Non-pigmented ciliary epithelial cell (primary cell): ENCODE data around the gene MGAT5B.
A peak's percentile ranks its signal among the peaks of the same experiment; 100 is the strongest.
"Not testable (repeated sequence)": the region's sequence is repeated elsewhere in the genome, so short reads cannot be mapped to it uniquely, and the experiment has no call there.

Source experiments
- DNase-seq: peaks from one replicate; pipeline ENCODE4 v3.0.0-alpha.2; 2010; ENCODE audit warnings: low read depth

Gene MGAT5B

DNA sequence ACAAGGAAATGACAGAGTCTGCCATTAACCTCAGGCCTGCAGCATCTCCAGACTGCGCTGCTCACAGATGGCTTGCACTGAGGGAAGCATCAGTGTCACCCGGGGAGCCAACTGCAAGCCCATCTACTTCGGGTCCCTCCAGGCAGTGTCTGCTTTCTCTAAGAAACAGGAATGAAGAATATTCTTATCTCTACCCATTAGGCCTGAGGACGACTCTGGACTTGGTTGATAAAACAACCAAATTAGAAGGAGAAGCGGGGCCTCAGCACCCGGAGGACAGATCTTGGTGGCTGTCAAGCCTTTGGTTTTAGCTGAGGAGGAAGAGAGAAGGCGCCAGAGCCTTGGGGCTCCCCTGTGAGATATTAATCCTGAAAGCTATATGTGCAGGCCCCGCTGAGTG, 19.5 kb upstream of the MGAT5B start:
- no peak for DNase-seq

DNA sequence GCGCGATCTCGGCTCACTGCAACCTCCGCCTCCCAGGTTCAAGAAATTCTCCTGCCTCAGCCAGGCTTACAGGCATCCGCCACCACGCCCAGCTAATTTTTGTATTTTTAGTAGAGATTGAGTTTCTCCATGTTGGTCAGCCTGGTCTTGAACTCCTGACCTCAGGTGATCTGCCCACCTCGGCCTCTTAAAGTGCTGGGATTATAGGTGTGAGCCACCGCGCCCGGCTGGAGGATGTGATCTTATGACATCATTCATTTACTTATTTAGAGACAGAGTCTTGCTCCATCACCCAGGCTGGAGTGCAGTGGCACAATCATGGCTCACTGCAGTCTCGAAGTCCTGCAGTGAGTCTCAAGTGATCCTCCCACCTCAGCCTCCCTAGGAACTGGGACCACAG, 19.0 kb upstream of the MGAT5B start:
- DNase-seq = not testable (repeated sequence)

DNA sequence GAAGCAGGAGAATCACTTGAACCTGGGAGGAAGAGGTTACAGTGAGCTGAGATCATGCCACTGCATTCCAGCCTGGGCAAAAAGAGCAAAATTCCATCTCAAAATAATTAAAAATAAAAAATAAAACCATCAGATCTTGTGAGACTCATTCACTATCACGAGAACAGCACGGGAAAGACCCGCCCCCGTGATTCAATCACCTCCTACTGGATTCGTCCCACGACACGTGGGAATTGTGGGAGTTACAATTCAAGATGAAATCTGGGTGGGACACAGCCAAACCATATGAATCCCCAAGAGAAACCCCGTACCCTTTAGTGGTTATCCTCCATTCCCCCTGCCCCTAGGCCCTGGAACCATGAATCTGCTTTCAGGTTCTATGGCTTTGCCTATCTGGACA, 15.4 kb upstream of the MGAT5B start:
- no peak for DNase-seq

DNA sequence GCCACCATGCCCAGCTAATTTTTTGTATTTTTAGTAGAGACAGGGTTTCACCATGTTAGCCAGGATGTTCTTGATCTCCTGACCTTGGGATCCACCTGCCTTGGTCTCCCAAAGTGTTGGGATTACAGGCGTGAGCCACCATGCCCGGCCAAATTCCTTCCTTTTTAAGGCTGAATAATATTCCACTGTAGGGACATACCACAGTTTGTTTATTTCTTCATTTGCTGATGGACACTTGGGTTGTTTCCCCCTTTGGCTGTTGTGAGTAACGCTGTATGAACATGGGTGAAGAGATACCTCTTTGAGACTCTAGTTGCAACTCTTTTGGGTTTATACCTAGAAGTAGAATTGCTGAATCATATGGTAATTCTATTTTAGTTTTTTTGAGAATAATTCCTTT, 13.1 kb upstream of the MGAT5B start:
- no peak for DNase-seq

DNA sequence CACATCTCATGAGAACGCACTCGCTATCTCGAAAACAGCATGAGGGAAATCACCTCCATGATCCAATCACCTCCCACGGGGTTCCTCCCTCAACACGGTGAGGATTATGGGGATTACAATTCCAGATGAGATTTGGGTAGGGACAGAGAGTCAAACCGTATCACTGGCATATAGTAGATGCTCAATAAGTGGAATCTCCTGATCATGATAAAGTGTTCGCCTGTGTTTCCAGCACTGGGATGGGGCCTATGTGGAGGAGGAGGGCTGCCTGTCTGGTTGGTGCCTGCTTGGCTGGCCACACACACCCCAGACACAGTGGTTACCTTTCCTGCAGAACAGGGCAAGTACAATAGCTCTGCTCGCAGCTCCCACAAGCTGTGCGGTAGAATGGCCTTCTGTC, 6.1 kb upstream of the MGAT5B start:
- no peak for DNase-seq

DNA sequence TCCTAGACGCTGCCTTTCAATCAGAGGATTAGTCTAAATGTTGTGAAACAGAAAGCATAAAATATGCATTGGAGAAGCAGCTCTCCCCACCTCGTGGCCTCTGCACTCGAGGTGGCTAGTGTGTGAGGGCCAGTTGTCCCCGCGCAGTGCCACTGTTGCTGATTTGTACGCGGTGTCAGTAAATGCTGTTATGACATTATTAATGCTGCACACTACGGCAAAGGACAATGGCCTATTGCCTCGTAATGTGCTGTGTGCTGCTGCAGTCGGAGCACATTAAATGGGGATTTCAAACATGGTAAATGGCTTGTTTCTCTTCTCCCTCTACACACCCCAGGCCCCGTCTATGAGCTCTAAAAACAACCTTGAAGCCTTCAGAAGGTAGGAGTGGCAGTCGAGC, 5.7 kb upstream of the MGAT5B start:
- DNase-seq = no peak

DNA sequence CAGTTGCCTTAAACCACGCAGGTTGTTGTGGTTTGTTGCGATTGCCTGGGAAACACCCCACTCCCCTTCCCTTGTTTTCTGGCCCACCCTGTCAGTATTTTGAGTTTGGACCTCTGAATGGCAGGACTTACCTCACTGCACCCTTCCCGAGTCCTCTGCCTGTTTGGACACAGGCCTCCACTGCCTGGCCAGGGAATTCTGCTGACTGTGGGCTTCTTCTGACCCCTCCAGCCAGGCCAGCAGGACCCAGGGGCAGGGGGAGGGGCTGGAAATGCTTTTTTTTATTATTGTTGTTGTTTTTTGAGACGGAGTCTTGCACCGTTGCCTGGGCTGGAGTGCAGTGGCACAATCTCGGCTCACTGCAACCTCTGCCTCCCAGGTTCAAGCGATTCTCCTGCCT, 4.2 kb upstream of the MGAT5B start:
- DNase-seq = no peak

DNA sequence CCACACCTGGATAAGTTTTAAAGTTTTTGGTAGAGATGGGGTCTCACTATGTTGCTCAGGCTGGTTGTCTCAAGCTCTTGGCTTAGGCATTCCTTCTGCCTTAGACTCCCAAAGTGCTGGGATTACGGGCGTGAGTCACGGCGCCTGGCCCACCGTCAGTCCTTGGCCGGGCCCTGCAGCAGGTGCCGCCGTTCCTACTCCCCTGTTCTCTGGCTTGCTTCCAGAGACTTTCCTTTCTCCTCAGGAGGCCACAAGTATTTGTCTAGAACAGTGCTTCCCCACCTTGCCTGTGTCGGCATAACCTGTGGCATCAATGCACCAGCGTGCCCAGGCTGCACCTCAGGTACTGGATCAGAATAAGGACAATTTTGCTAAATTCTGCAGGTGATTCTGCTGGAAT, 3.0 kb upstream of the MGAT5B start:
- no peak for DNase-seq

DNA sequence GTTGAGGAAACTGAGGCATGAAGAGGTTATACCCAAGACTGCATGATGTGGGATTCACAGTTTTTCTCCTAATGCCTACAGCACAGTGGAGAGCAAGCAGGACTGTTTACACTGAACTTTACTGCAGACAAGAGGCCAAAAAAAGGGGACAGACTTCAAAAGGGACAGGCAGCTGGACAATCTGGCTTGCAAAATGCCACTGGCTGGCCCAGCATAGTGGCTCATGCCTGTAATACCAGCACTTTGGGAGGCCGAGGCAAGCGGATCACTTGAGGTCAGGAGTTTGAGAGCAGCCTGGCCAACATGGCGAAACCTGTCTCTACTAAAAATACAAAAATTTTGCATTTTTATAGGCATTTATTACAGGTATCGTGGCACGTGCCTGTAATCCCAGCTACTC, 2.0 kb upstream of the MGAT5B start:
- DNase-seq = no peak

DNA sequence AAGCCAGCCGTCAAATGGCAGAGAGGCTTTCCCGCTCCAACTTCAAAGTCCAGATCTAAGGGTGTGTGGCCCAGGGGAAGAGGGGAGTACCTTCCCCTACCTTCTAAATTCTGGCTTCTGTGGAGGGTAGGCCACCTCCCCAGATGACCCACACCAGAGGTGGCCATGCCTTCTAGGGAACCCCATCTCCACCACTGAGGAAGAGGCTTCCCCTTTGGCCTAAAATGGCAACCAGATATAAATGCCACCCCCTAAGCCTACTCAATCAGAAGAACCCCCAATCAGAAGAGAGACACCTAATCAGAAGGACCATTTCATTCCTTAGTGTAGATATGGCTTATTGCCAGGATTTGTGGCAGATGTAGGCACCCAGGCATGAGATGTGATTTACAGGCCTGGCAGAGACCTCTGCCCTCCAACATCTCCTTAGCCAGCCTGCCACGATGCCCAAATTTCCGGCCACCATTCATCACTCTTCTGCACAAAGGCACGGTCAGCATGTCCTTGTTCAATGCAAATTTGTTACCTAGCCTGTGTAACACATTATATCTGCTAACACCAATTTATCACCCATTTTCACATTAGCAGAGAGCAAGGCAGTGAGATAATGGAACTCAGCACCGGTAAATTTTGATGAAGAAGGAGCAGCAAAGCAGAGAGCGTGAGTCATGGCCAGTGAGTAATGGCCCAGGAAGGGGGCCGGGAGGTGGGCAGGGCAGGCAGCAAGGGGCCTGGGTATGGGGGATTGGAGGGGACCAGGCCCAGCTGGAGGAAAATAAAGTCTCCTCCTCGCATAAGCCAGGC, 1.2 kb upstream of the MGAT5B start:
- peak; percentile 24 for DNase-seq

DNA sequence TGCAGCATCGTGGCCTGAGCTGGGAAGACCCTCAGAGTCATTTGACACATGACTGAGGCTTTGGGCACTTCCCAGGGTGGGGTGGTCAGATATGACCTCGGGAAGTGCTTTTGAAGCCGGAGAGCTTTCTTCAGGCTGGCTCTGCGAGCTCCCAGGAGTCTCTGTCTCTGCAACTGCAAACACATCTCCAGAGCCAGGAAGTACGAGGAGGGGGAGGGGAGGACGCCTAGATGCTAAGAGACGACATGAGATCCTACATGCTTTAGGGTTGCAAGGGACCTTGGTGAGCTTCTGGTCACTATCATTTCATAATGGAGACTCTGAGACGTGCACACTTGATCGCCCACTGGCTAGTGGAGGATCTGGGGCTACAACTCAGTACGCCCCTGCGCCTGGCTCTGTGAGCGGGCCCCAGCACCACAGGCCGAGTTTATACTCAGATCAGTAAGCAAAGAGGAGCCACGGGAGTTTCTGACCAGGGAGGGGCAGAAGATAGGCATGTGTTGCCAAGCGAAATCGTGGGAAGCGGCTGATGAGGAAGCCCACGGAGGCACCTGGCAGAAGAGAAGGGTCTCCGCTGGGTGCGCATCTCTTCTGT, 527 bp upstream of the MGAT5B start:
- DNase-seq = peak; percentile 10

DNA sequence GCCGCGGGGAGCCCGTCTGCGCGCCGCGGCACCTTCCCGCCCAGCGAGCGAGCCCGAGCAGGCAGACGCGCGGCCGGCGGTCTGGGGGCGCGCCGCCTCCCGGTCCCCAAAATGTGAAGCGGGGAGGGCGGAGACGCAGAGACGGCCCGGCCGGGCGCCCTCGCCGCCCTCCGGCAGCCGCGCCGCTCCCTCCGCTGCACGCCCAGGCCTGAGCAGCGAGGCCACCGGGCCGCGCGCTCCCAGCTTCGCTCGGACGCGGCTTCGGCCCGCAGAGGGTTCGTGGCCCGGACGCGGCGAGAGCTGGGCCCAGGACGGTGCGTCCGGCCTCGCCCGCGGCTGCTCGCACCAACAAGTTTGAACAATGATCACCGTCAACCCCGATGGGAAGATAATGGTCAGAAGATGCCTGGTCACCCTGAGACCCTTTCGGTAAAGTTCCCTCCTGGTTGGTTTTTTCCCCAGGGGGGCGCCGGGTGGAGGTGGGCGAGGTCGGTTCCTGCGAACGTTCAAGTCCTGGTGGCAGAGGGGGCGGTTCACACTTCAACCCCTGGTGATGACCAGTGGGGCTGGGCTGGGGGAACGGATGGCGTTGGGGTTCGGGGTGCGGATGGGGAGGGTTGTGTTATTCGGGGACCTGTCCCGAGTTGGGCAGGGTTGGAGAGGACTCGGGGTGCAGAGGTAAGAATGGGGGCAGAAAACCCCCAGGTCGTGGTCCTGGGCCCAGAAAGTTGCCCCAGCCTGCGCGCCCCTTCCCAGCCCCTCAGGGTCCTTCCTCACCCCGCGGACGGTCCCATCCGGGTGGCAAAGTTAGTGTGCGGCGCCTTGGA, 678 bp downstream of the MGAT5B start:
- DNase-seq = no peak

DNA sequence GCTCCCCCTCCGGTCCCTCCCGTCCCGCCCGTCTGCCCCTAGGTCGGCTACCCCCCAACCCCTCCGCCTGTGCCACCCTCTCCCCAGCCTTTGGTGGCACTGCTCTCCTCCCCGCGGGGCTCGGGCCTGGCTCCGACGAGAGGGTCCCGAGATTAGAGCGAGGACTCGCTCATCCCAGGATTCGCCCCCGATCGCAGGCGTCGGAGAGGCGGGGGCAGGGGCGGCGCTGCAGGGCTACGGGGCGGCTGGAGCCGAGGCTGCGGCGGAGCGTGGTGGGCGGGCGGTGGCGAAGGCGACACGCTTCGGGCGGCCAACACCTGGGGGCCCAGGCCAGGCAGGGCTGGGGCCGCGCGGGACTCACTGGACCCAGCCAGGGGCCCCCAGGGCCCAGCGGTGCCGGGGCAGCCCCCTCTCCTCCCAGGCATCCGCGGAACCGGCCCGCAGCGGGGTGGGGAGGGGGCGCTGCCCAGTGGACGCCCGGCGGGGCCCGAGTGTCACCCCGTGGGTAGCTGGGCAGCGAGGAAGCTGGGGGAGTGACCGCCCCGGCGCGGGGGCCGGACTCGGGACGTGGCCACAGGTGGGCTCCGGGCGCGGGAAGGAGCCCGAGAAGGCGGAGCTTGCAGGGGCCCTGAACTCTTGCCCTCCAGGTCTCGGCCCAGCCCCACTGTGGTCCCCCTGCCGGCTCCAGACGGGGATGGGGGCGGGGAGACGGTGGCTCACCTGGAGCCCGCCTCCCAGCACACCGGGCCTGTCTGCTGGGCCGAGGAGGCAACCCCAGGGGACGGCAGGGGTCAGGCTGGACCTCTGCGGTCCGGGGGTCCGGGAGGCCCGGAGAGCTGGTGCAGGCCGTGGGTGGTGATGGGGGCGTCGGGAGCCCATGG, 1.5 kb downstream of the MGAT5B start:
- DNase-seq = no peak

DNA sequence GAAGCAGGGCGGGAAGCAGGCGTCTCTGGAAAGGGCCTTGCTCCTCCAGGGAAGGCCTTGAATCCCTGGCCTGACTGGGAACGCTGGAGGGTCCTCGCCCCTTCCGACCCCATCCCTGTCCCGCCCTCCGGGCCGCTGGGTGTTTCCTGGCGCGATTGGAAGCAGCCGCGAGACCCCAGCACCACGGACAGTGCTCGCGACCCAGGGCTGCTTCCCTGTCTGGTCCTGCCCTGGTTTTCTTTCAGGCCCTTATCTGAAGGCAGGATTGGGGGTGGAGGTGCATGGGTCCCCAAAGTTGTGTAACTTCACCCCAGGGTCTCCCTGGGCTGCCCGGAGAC, 2.1 kb downstream of the MGAT5B start:
- DNase-seq = no peak

DNA sequence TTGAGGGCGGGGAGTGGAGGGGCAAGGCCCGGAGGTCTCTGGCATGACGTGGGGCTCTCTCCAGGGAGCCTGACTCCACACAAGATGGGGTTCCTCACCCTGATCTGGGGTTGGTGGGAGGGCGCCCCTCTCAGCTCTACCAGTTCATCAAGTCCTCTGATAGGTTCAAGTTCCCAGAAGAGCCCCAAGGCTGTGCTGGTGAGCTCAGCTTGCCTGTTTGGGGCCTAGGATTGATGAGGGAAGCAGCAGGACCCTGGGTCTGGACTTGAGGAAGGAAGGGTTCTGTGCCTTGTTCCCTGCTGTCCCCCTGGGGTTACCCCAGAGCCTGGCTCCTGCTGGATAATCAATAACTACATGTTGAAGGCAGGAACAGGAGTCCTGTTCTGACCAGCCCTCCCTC, 3.5 kb downstream of the MGAT5B start:
- DNase-seq = no peak

DNA sequence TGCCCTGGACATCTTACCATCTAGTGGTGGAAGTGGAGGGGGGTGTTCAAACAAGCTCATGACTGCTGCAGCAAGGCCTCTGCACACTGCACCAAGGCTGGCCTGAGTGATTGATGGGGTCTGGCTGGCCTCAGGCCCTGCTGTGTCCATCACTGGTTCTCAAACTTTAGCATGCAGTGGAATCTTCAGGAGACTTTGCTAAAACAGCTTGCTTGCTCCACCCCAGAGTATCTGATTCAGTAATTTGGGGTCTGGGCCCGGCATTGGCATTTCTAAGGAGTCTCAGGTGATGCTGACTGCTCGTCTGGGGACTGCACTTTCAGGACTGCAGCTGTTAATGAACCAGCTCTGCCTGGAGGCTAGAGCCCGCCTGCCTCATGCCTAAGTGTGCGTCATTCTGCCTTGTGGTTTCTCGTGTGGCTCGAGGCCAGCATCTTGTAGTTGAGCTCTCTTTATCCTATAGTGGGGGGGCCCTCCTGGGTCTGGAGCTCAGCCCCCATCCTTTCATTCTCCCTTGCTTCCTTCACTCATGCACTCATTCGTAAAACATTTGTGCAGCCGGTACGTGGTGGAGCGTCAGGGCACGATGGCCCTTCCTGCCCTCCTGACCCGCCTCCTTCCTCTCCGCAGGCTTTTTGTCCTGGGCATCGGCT, 4.1 kb downstream of the MGAT5B start:
- peak; percentile 77 for DNase-seq

DNA sequence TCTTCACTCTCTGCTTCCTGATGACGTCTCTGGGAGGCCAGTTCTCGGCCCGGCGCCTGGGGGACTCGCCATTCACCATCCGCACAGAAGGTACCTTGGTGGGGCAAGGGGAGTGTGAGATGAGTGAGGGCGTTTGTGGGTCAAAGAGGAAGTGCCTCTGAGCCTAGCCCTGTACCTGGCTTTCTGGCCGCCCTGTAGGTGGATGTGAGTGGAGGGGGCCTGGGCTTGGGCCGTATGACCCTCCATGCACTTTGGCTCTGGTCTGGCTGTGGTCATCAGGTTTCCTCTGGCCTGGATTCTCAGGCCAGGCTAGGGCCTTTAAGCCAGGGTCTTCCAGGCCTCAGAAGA, 4.6 kb downstream of the MGAT5B start:
- DNase-seq = no peak

DNA sequence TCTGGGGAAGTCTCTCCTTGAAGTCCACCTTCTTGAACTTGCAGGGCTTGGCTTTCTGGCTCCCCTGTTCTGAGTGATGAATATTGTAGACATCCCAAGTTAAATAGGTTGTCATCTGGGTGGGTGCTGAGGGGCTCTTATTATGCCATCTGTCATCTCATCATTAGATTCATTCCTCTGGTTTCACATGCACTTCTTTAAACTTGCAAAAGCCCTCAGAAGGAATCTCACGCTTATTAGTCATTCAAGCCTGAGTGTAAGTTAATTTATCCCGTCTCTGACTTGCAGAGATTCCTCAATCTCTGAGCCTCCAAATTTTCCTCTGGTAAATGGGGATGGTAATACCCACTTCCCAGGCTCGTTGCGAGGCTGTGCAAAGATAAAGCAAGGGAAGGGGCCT, 5.7 kb downstream of the MGAT5B start:
- DNase-seq = no peak

DNA sequence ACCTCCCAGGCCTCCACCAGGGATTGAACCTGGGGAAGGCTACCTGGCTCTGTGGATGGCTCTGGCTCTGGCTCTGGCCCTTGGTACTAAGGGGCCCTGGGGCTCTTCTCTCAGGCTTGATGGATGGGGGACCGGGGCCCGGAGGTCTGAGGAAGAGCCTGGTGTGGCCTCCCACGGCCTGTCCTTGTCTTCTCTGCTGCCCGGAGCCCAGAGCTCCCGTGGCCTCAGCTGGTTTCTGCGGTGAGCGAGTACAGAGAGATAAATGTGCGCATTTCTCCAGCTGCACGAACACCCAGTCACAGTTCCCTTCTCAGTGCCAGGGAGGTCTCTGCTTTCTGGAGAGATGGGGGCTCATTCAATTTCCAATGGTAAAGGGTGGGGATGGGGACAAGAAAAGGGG, 9.2 kb downstream of the MGAT5B start:
- no peak for DNase-seq

DNA sequence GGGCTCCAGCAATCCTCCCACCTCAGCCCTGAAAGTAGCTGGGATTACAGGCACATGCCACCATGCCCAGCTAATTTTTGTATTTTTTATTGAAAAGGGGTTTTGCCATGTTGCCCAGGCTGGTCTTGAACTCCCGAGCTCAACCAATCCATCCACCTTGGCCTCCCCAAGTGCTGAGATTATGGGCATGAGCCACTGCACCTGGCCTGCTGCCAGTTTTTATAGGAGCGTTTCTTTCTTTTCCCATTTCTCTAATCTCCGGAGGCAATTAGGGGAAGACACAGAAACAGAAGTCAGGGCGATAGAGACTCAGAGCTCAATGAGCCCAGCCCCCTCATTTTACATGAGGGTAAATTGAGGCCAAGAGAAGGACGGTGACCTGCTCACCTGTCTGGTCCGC, 10.4 kb downstream of the MGAT5B start:
- no peak for DNase-seq

DNA sequence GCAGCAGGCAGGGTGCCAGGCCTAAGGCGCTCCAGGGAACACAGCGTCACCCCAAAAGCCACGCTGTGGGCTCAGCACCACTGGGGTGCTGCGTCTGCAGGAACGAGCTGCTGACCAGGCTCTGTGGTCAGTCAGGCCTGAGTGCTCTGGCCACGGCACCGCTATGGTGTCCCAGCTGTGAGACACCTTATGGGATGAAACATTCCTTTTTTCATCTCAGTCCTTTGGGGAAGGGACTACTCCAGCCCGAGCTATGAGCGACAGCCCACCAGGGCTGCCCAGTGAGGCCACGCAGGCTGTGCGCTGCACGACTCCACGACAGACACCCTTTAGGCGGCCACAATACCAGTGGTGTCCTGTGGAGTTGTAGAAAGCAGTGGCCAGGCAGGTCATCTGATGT, 11.1 kb downstream of the MGAT5B start:
- no peak for DNase-seq

DNA sequence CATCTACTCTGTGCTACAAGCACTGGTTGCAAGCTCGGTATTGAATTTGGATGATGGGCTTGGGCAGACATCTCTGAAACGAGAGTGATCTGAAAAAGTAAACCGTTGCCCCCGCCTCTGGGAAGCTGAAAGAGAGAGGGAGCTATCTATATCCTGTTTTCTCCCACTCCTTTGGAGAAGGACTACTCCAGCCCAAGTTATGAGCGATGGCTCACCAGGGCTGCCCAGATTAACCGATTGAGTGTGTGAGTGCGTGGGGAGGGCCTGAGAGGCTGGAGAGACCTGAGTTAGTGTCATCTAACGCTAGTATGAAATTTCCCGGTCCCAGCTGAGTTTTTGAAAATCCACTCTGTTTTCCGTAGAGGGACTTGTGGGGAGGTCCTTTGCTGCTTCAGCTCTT, 11.5 kb downstream of the MGAT5B start:
- no peak for DNase-seq
